HepG2 (cell line): ENCODE measurements around the gene PLIN3. TPM values are rescaled to one million over a fixed set of nuclear protein-coding genes. Genes with fewer than 3 reads are reported as not detected.

Experiments
- BRCA1 ChIP-seq: sonication (generic); formaldehyde crosslinking; IDR thresholded peaks from 2 replicates; pipeline ENCODE4 v1.4.0; 2020; ENCODE audit warnings: missing genetic modification reagents
- HNRNPLL ChIP-seq: fragments of 200-400 bp; formaldehyde crosslinking; IDR thresholded peaks from 2 replicates; pipeline ENCODE4 v1.6.1; 2017; ENCODE audit warnings: mild to moderate bottlenecking, low read depth, low read length; ENCODE audit not compliant: poor library complexity, severe bottlenecking
- HOXA3 ChIP-seq: sonication (generic); formaldehyde crosslinking; IDR thresholded peaks from 2 replicates; pipeline ENCODE4 v1.5.0; 2020; ENCODE audit warnings: missing genetic modification reagents
- ISX ChIP-seq: sonication (generic); formaldehyde crosslinking; conservative IDR thresholded peaks from 2 replicates; pipeline ENCODE4 v1.5.0; 2020; ENCODE audit warnings: missing genetic modification reagents
- MATR3 ChIP-seq: sonication (generic); formaldehyde crosslinking; IDR thresholded peaks from 2 replicates; pipeline ENCODE4 v1.4.0; 2020; ENCODE audit warnings: missing genetic modification reagents
- PLRG1 ChIP-seq: fragments of 450-650 bp; conservative IDR thresholded peaks from 2 replicates; pipeline ENCODE4 v1.6.1; 2016
- SALL1 ChIP-seq: sonication (generic); formaldehyde crosslinking; IDR thresholded peaks from 2 replicates; pipeline ENCODE4 v1.8.0; 2022; ENCODE audit warnings: mild to moderate bottlenecking, missing genetic modification reagents
- SNAPC2 ChIP-seq: sonication (generic); formaldehyde crosslinking; IDR thresholded peaks from 2 replicates; pipeline ENCODE4 v1.8.1; 2022; ENCODE audit warnings: mild to moderate bottlenecking, missing genetic modification reagents
- SOX6 ChIP-seq, 2 experiments: fragments of 450-650 bp in 1 of 2; sonication (generic) in 1 of 2; formaldehyde crosslinking in 1 of 2; IDR thresholded peaks; 2 replicates each; pipeline versions ENCODE4 v1.4.0 to v1.6.1; 2017 to 2020; ENCODE audit warnings: antibody characterized with exemption in 1 of 2, mild to moderate bottlenecking in 1 of 2, missing genetic modification reagents in 1 of 2
- TBL1XR1 ChIP-seq: fragments of 150-350 bp; IDR thresholded peaks from 2 replicates; pipeline ENCODE4 v1.6.1; 2014; ENCODE audit warnings: borderline replicate concordance, low read length; ENCODE audit not compliant: partially characterized antibody
- YEATS4 ChIP-seq: sonication (generic); formaldehyde crosslinking; IDR thresholded peaks from 2 replicates; pipeline ENCODE4 v1.4.0; 2020; ENCODE audit warnings: missing genetic modification reagents, borderline replicate concordance
- ZBTB10 ChIP-seq: sonication (generic); formaldehyde crosslinking; IDR thresholded peaks from 2 replicates; pipeline ENCODE4 v1.4.0; 2020; ENCODE audit warnings: missing genetic modification reagents, borderline replicate concordance
- ZBTB33 ChIP-seq: sonication (generic); formaldehyde crosslinking; IDR thresholded peaks from 2 replicates; pipeline ENCODE4 v1.4.0; 2020; ENCODE audit warnings: missing genetic modification reagents
- ZFYVE20 ChIP-seq: sonication (generic); formaldehyde crosslinking; IDR thresholded peaks from 2 replicates; pipeline ENCODE4 v1.8.0; 2023; ENCODE audit warnings: low read depth, mild to moderate bottlenecking, moderate library complexity, missing genetic modification reagents, borderline replicate concordance
- ZNF18 ChIP-seq: sonication (generic); formaldehyde crosslinking; IDR thresholded peaks from 2 replicates; pipeline ENCODE4 v1.8.0; 2022; ENCODE audit warnings: mild to moderate bottlenecking, missing genetic modification reagents; ENCODE audit not compliant: insufficient replicate concordance
- ZNF225 ChIP-seq: sonication (generic); formaldehyde crosslinking; IDR thresholded peaks from 2 replicates; pipeline ENCODE4 v1.4.0; 2020; ENCODE audit warnings: mild to moderate bottlenecking, missing genetic modification reagents
- ZNF451 ChIP-seq: sonication (generic); formaldehyde crosslinking; IDR thresholded peaks from 2 replicates; pipeline ENCODE4 v1.5.0; 2020; ENCODE audit warnings: mild to moderate bottlenecking, missing genetic modification reagents
- ZNF513 ChIP-seq: sonication (generic); formaldehyde crosslinking; conservative IDR thresholded peaks from 2 replicates; pipeline ENCODE4 v1.5.0; 2020; ENCODE audit warnings: missing genetic modification reagents
- ZNF766 ChIP-seq: sonication (generic); formaldehyde crosslinking; IDR thresholded peaks from 2 replicates; pipeline ENCODE4 v1.5.0; 2020; ENCODE audit warnings: missing genetic modification reagents, borderline replicate concordance
- ZSCAN20 ChIP-seq: sonication (generic); formaldehyde crosslinking; IDR thresholded peaks from 2 replicates; pipeline ENCODE4 v1.4.0; 2020; ENCODE audit warnings: missing genetic modification reagents, mild to moderate bottlenecking, borderline replicate concordance
- polyA plus RNA-seq, 8 experiments: library from polyadenylated mRNA; depleted of rRNA in 3 of 8; stranded (reverse) in 7 of 8; unstranded in 1 of 8; fragments of >200 nt; fragmentation: Illumina TruSeq in 4 of 8; extraction: Trizol in 4 of 8; gene quantifications; 2 replicates each; pipeline versions ENCODE4 v1.2.1 to v1.2.3, GENCODE V29; 2011 to 2016; ENCODE audit warnings: low read depth in 4 of 8, missing spikeins in 1 of 8, mixed read lengths in 1 of 8; ENCODE audit not compliant: insufficient read depth in 1 of 8
- total RNA-seq, 5 experiments: library from RNA; depleted of rRNA; stranded (reverse); fragments of >200 nt; fragmentation: Illumina TruSeq; extraction: Trizol; gene quantifications; 2 replicates each; pipeline ENCODE4 v1.2.3, GENCODE V29; 2016; ENCODE audit warnings: low read depth in 1 of 5

Gene PLIN3
- total and polyA plus RNA-seq, 2 of the 13 experiments (the other 11 are each of a cell fraction or from before 2014, with no cell fraction given), result 49.3 to 57.9 TPM

GRCh38 chr19:4911786-4912672 is 44.6 kb upstream of the PLIN3 start (continued):
- TF ChIP-seq ZBTB10 (peak; percentile 63; the same call in 1 of the 2 replicates), TBL1XR1 (no peak), SOX6 (IDR thresholded peaks at IDR 0.05) (no peak), SOX6 (CRISPR knock-in tag; IDR thresholded peaks at IDR 0.05) (0 out of 2 replicates have a peak, but pooled peaks have one; percentile 17), ZNF766 (CRISPR knock-in tag) (peak; percentile 72; the same call in 1 of the 2 replicates), BRCA1 (CRISPR knock-in tag) (no peak), MATR3 (CRISPR knock-in tag) (no peak), SNAPC2 (CRISPR knock-in tag) (no peak), ISX (CRISPR knock-in tag) (no peak), YEATS4 (CRISPR knock-in tag) (0 out of 2 replicates have a peak, but pooled peaks have one; percentile 30), PLRG1 (no peak), ZNF225 (CRISPR knock-in tag) (no peak), ZBTB33 (CRISPR knock-in tag) (peak; percentile 98), ZNF513 (no peak), HNRNPLL (no peak), SALL1 (CRISPR knock-in tag) (no peak), HOXA3 (CRISPR knock-in tag) (peak; percentile 49), ZNF451 (CRISPR knock-in tag) (no peak), ZNF18 (CRISPR knock-in tag) (peak; percentile 61), ZFYVE20 (CRISPR knock-in tag) (no peak), ZSCAN20 (CRISPR knock-in tag) (peak; percentile 67; the same call in 1 of the 2 replicates)
